Osteoblast (primary cell): Measurements from ENCODE around the gene CSE1L. TPM values are rescaled to one million over a fixed set of nuclear protein-coding genes. Genes with fewer than 3 reads are reported as not detected.
"Not testable (repeated sequence)": the region's sequence is repeated elsewhere in the genome, so short reads cannot be mapped to it uniquely, and the experiment has no call there.

ENCODE experiments used
- DNase-seq: peaks from one replicate; pipeline ENCODE4 v3.0.0; 2011; ENCODE audit warnings: low spot score, mixed read lengths; ENCODE audit not compliant: insufficient read length; ENCODE audit errors: missing footprints
- H2AFZ ChIP-seq: 2 replicates; pipeline ENCODE4 v1.6.0; 2011; ENCODE audit warnings: mild to moderate bottlenecking, low read length
- H3K27ac ChIP-seq: 2 replicates; pipeline ENCODE4 v1.5.1; 2011; ENCODE audit warnings: mild to moderate bottlenecking, low read depth, low read length, moderate library complexity
- H3K27me3 ChIP-seq: 2 replicates; pipeline ENCODE4 v1.6.0; 2012; ENCODE audit warnings: mild to moderate bottlenecking, control low read depth, inconsistent platforms, low read length, moderate library complexity; ENCODE audit not compliant: insufficient read depth
- H3K36me3 ChIP-seq: 2 replicates; pipeline ENCODE4 v1.5.1; 2011; ENCODE audit warnings: mild to moderate bottlenecking, low read length, control low read depth, moderate library complexity; ENCODE audit not compliant: insufficient read depth
- H3K4me1 ChIP-seq: 2 replicates; pipeline ENCODE4 v1.5.1; 2011; ENCODE audit warnings: mild to moderate bottlenecking, low read length, control low read depth, moderate library complexity; ENCODE audit not compliant: insufficient read depth
- H3K4me2 ChIP-seq: 2 replicates; pipeline ENCODE4 v1.6.0; 2011; ENCODE audit warnings: mild to moderate bottlenecking, low read length; ENCODE audit not compliant: insufficient read depth
- H3K4me3 ChIP-seq: fragments of 200-600 bp; sonication (generic); 3 replicates; pipeline ENCODE4 v1.5.1; 2012; ENCODE audit warnings: mild to moderate bottlenecking, low read length, inconsistent platforms; ENCODE audit not compliant: insufficient read depth
- H3K79me2 ChIP-seq: 2 replicates; pipeline ENCODE4 v1.6.0; 2012; ENCODE audit warnings: mild to moderate bottlenecking, low read length, control low read depth, inconsistent platforms; ENCODE audit not compliant: insufficient read depth
- H3K9me3 ChIP-seq: 2 replicates; pipeline ENCODE4 v1.5.1; 2011; ENCODE audit warnings: low read depth, low read length, control low read depth
- H4K20me1 ChIP-seq: 2 replicates; pipeline ENCODE4 v1.6.0; 2012; ENCODE audit warnings: mild to moderate bottlenecking, low read length, control low read depth; ENCODE audit not compliant: insufficient read depth
- CTCF ChIP-seq: IDR thresholded peaks from 2 replicates; pipeline ENCODE4 v1.5.1; 2011; ENCODE audit warnings: mild to moderate bottlenecking, low read depth, low read length, moderate library complexity; ENCODE audit errors: extremely low read depth
- total RNA-seq: library from RNA; depleted of rRNA; stranded (reverse); fragments of >200 nt; gene quantifications from 2 replicates; pipeline ENCODE4 v1.2.3, GENCODE V29; 2012

CSE1L gene
- total RNA-seq, 1 donor: 48.9 TPM

GRCh38 chr20:49133571-49133970 is 87.5 kb downstream of the CSE1L start:
- H3K4me3 ChIP-seq: no peak overlapping the region
- H4K20me1 ChIP-seq: peaks cover 7% of the 10 kb centered on the region
- no peak for DNase-seq
- H3K79me2 ChIP-seq: peaks cover 15% of the 10 kb centered on the region
- H3K4me1 ChIP-seq: no peaks in the 10 kb centered on the region
- no peak for TF ChIP-seq CTCF
- H2AFZ ChIP-seq: no peak overlapping the region
- no peak overlapping the region for H3K27ac ChIP-seq
- no peaks in the 10 kb centered on the region for H3K27me3 ChIP-seq
- H3K4me2 ChIP-seq: no peak overlapping the region
- H3K36me3 ChIP-seq: peaks cover 17% of the 10 kb centered on the region
- H3K9me3 ChIP-seq: no peaks in the 10 kb centered on the region

DNA sequence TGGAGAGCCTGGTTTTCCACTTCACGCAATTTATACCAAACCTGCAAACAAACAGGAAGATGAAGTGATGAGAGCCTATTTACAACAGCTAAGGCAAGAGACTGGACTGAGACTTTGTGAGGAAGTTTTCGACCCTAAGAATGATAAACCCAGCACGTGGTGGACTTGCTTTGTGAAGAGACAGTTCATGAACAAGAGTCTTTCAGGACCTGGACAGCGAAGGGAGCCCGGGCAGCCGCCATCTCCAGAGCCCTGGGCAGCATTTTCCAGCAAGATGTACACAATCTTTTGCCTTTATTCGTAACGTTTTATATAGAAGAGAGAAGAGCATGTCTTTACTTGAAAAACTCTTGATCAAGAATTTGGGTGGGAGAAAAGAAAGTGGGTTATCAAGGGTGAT is 88.7 kb downstream of the CSE1L start:
- not testable (repeated sequence) for H3K4me1 ChIP-seq, H3K27ac ChIP-seq, H3K4me2 ChIP-seq, H3K4me3 ChIP-seq, H4K20me1 ChIP-seq, H2AFZ ChIP-seq, H3K9me3 ChIP-seq, H3K27me3 ChIP-seq
- peaks cover 16% of the 10 kb centered on the region for H3K36me3 ChIP-seq
- peaks cover 21% of the 10 kb centered on the region for H3K79me2 ChIP-seq
- peak; percentile 19 for DNase-seq

DNA sequence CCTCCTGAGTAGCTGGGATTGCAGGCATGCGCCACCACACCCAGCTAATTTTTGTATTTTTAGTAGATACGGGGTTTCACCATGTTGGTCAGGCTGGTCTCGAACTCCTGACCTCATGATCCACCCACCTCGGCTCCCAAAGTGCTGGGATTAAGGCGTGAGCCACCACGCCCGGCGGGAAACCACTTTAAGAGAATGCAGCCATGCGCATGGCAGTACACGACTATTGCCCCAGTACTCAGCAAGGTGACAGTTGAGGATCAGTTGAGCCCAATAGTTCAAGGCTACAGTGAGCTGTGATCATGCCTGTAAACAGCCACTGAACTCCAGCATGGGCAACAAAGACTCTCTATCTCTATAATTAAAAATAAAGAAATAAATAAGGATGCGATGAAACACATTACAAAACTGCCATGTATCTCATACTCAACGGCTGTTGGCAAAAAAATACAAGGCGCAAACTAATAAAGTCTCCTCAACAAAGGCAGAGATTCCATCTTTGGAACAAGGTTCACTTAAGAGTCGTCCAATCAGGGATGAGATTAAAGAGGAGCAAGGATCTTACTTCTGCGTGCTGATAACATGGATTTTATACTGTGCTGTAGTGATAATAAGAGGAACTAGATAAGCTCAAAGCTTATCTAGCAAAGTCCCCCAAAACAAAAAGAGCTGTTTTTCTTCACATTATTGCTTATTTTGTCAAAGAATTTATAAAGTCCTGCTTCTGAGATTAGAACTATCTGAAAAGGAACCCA is 90.9 kb downstream of the CSE1L start:
- Histone ChIP-seq H3K4me2 (no peak overlapping the region), H3K4me3 (no peak overlapping the region), H3K27ac (no peak overlapping the region), H3K79me2 (peaks cover 17% of the 10 kb centered on the region), H3K36me3 (peaks cover 13% of the 10 kb centered on the region), H2AFZ (no peak overlapping the region), H3K4me1 (no peaks in the 10 kb centered on the region), H4K20me1 (peaks cover 7% of the 10 kb centered on the region), H3K9me3 (no peaks in the 10 kb centered on the region), H3K27me3 (no peaks in the 10 kb centered on the region)
- TF ChIP-seq CTCF: no peak
- DNase-seq: no peak

DNA sequence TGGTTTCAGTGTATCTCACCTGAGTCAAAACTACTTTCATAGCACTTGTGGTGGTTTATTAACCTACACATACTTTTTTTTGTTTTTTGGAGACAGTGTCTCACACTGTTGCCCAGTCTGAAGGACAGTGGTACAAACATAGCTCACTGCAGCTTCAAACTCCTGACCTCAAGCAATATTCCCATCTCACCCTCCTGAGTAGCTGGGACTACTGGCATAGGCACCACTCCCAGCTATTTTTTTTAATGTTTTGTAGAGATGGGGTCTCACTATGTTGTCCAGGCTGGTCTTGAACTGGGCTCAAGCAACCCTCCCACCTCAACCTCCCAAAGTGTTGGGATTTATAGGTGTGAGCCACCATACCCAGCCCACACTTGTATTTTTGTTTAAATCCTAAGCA is 92.3 kb downstream of the CSE1L start:
- no peaks in the 10 kb centered on the region for H3K9me3 ChIP-seq
- peaks cover 24% of the 10 kb centered on the region for H3K79me2 ChIP-seq
- H3K27ac ChIP-seq: no peak overlapping the region
- H3K36me3 ChIP-seq: peaks cover 5% of the 10 kb centered on the region
- H3K4me1 ChIP-seq: no peaks in the 10 kb centered on the region
- peaks cover 3% of the 10 kb centered on the region for H4K20me1 ChIP-seq
- no peak overlapping the region for H3K4me3 ChIP-seq
- no peak for DNase-seq
- H3K27me3 ChIP-seq: no peaks in the 10 kb centered on the region
- no peak overlapping the region for H2AFZ ChIP-seq
- TF ChIP-seq CTCF: no peak
- no peak overlapping the region for H3K4me2 ChIP-seq
